ENCODE measurements around the gene FCGBP.

The FCGBP gene

GRCh38 chr19:39936020-39936419 lies 1.6 kb upstream of the FCGBP start:
- H3K27ac ChIP-seq: no peak overlapping the region

GRCh38 chr19:39935364-39935661 lies 879 bp upstream of the FCGBP start:
- TF ChIP-seq ZFX (IDR thresholded peaks at IDR 0.05; ENCODE audit: borderline replicate concordance) (no peak), CTCF (IDR thresholded peaks at IDR 0.05) (no peak)

More at GRCh38 chr19:39936020-39936419, 1.6 kb upstream of the FCGBP start:
- no peak for TF ChIP-seq CTCF (IDR thresholded peaks at IDR 0.05)
- TF ChIP-seq ZFX (IDR thresholded peaks at IDR 0.05; ENCODE audit: borderline replicate concordance): no peak

GRCh38 chr19:39929750-39930149 lies 4.7 kb downstream of the FCGBP start:
- no peak overlapping the region for H3K27ac ChIP-seq
- TF ChIP-seq CTCF (IDR thresholded peaks at IDR 0.05): no peak
- no peak for TF ChIP-seq ZFX (IDR thresholded peaks at IDR 0.05; ENCODE audit: borderline replicate concordance)

More at GRCh38 chr19:39935364-39935661, 879 bp upstream of the FCGBP start:
- H3K27ac ChIP-seq: no peak overlapping the region

- TF ChIP-seq ZFX (IDR thresholded peaks at IDR 0.05; ENCODE audit: borderline replicate concordance) (no peak), CTCF (IDR thresholded peaks at IDR 0.05) (no peak)
- H3K27ac ChIP-seq: no peak overlapping the region
These were observed 6.1 kb downstream of the FCGBP start for GRCh38 chr19:39928357-39928725.

GRCh38 chr19:39927524-39928356 lies 6.7 kb downstream of the FCGBP start:
- no peak for TF ChIP-seq CTCF (IDR thresholded peaks at IDR 0.05)
- no peak for TF ChIP-seq ZFX (IDR thresholded peaks at IDR 0.05; ENCODE audit: borderline replicate concordance)
- no peak overlapping the region for H3K27ac ChIP-seq

GRCh38 chr19:39927076-39927475 lies 7.4 kb downstream of the FCGBP start:
- H3K27ac ChIP-seq: no peak overlapping the region
- TF ChIP-seq CTCF (IDR thresholded peaks at IDR 0.05) (no peak), ZFX (IDR thresholded peaks at IDR 0.05; ENCODE audit: borderline replicate concordance) (no peak)

GRCh38 chr19:39926170-39926760 lies 8.2 kb downstream of the FCGBP start:
- no peak overlapping the region for H3K27ac ChIP-seq
- no peak for TF ChIP-seq ZFX (IDR thresholded peaks at IDR 0.05; ENCODE audit: borderline replicate concordance)
- no peak for TF ChIP-seq CTCF (IDR thresholded peaks at IDR 0.05)

Measured in 22Rv1 (cell line).